Measurements from ENCODE around the gene PADI1.
"Not testable (repeated sequence)": the region's sequence is repeated elsewhere in the genome, so short reads cannot be mapped to it uniquely, and the experiment has no call there.

PADI1 gene

DNA sequence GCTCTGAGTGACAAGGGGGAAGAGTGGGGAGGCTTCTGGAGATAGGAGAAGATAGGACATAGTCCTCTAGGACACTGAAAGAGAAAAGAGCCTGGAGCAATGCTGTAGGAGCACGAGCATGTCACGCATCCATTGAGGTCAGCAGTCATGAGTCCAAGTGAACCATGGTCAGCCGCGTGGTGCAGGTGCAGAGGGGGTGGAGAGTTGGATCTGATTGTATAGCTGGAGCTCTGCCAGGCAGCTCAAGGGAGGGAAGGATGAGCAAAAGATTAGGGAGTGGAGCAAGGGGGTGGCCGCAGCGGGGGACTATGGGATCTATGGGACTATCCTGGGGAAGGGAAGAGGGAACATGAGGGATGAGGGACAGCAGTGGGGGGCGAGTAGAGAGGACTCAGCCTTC lies 14.0 kb downstream of the PADI1 start:
- no peak for DNase-seq

DNA sequence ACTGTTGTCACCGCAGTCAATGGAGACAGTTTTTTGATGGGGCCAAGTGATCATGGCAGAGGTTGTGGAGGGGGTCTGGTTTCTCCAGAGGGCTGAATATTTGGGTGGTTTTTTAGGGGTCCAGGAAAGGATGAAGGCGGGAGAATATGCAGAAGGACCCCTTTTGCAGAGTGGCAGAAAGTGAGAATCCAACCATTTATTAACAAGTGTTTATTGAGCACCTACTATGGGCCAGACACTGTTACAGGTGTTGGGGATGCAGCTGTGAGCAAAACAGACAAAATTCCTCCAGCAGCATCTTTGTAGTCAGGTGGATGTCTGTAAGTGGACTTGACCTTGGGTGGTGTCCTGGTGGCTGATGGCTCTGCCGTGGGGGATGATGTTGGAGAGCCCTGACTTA lies 15.4 kb downstream of the PADI1 start:
- DNase-seq, result no peak

DNA sequence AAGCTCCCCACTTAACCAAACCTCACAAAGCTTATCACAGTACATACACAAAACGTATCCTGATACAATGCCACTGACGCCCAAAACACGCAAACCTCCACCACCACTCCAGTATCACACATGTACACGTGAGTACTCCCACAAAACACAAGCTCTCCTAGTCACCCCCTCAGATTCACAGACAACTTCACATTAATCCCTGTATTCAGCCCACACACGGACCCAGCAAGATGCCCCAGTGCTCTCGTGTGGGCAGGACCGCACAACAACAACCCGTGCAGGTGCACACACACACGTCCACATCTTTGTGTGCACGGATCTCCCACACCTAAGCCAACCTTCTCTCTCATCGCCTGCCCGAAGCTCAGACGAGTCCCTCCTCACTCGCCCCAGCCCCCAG lies 17.6 kb downstream of the PADI1 start:
- DNase-seq, result no peak

DNA sequence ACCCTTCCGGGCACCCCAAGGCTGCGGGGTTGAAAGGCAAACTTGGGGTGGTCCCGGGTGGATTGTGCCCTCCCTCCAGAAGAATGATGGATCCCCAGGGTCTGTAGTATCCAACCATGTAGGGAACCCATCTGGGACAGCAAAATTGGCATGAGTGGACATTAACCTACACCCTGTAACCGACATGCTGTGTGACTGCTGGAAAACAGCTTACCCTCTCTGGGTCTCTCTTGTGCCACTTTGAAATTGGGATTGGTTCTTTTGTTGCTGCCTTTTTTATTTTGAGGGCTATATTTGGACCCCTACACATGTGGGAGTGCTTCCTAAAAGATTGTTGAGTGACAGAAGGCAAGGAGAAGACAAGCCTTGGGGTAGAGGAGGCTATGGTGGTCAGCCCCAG lies 19.5 kb downstream of the PADI1 start:
- no peak for DNase-seq

DNA sequence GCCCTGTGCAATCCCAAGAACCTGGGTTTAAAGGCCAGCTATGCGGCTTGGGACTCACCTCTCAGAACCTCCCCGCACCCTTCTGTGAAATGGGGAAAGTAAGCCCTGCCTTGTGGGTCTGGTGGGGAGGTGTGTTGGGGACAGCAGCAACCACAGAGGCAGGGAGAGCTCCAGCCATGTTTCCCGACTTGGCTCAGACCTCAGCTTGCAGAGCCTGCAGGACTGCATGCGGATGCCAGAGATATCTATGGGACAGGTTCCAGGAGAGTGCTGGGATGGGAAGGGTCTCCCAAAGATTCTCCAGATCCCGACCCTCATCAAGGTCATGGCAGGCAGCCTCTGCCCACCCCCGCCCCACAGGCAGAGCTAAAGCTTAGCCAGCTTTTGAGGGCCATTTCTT lies 20.2 kb downstream of the PADI1 start:
- no peak for DNase-seq

DNA sequence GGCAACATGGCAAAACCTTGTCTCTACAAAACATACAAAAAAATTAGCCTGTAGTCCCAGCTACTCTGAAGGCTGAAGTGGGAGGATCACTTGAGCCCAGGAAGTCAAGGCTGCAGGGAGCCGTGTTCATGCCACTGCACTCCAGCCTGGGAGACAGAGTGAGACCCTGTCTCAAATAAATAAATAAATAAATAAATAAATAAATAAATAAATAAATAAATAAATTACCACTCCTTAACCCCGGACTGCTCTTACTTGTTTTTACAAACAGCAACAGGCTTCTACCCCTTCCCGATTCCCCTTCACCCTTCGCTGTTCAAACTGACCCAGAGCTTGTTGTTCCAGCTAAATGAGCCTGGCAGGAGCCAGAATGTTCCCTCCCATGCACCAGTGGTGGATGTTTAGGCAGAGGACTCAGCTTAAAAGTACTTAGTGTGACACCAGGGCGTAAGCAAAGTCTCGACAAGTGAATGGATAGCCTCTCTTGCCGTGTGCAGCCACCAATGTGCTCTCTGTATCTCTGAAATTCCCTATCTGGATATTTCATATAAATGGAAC lies 22.5 kb downstream of the PADI1 start:
- DNase-seq, result no peak

DNA sequence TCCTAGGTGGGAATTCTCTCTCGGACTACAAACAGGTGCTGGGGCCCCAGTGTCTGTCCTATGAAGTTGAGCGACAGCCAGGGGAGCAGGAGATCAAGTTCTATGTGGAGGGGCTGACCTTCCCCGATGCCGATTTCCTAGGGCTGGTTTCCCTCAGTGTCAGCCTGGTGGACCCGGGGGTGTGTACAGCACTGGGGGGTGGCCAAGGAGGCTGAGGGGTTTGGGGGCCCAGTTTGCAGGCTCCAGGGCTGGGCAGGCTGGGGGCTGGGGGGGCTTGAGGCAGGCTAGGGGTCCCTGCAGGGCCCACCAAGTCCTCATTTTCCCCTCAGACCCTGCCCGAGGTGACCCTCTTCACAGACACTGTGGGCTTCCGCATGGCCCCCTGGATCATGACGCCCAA lies 23.7 kb downstream of the PADI1 start:
- DNase-seq, result no peak

DNA sequence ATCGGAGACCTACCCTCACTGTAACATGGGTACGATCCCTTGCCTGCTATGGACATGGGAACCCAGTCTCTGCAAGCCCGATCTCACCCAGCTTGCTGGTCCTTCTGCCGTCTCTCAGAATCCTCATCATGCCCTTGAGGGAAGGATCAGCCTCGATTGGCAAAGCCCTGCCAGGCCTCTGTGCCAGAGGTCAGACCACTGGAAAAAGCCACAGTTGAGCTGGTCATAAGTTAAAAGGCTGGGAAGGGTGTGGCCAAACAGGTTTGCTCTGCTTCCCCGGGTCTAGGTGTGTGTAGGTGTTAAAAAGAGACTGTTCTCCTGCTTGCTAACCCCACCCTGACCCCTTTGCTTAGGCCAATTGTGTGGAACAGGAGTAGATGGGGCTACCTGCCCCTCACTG lies 24.5 kb downstream of the PADI1 start:
- DNase-seq, result no peak

DNA sequence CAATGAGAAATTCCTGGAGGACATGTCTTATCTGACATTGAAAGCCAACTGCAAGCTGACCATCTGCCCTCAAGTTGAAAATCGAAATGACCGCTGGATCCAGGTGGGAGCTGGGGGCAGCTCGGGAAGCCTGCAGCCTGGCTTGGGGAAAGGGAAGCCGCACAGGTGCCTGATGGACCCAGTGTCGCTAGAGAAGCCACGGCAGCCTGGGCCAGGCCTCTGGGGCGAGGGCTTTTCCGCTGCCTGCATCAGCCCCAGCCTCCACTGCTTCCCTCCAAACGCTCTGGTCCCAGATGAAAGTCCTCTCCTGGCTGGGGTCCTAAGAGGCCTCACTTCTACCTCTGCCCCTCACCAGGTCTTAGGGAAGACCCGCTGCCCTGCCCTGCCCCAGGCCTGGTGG lies 25.2 kb downstream of the PADI1 start:
- no peak for DNase-seq

DNA sequence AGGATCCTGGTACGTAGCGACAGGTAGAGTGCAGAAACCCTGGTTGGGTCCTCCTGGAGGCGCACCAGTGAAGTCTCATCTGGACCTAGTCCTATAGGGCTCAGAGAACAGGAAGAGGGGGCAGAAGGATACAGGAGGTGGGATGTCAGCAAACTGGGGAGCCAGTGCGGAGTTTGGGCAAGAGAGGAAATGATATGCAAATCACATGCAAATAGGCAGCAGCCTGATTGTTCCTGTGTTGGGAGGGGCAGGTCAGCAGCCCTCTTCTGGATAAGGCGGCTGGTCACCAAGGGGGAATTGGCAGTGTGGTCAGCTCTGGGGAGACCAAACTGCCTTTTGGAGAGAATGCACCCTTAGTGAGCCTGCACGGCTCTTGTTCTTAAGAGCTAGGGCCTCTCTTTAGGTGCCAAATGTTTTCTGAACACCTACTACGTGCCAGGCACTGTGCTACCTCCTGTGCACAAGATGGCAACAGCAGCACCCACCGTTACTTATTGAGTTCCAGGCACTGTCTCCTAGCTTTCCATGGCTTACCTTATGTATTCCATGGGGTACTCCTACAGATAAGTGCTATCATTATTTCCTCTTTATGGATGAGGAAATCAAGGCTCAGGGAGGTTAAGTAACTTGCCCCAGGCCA lies 25.9 kb downstream of the PADI1 start:
- DNase-seq, result no peak

DNA sequence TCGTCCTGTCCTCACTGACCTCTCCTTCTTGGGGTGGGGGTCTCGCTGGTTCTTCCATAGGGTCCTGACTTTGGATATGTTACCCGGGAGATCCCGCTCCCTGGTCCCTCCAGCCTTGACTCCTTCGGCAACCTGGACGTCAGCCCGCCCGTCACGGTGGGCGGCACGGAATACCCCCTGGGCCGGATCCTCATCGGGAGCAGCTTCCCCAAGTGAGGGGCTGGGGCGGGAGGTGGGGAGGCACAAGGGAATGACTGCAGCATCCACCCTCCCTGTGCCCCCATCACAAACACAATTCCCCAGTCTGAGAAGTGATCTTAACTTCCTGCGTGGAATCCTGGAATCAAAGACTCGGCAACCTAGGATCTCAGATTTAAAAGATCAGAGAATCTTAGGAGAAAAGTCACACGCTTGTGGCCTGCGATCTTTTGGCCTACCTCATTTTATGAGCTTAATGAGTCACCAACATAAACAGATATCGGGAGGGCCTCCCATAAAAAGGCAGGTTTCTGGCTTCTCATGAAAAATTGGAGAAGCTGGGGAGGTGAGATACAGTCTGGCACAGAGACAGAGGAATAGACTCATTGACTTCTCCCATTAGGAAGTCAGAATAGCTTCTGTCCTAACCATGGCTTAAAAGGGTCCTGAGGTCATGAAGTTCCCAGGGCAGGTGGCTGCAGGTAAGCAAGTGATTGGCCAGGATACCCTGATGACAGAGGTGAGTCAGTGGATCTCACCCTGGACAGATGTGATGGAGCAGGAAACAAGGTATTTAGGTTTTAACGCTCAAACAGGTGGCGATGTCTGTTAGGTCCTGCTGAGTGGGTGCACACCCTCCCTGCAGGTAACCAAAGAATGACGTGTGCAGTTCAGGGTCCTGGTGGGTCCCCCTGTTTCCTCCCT lies 28.1 kb downstream of the PADI1 start:
- no peak for DNase-seq

DNA sequence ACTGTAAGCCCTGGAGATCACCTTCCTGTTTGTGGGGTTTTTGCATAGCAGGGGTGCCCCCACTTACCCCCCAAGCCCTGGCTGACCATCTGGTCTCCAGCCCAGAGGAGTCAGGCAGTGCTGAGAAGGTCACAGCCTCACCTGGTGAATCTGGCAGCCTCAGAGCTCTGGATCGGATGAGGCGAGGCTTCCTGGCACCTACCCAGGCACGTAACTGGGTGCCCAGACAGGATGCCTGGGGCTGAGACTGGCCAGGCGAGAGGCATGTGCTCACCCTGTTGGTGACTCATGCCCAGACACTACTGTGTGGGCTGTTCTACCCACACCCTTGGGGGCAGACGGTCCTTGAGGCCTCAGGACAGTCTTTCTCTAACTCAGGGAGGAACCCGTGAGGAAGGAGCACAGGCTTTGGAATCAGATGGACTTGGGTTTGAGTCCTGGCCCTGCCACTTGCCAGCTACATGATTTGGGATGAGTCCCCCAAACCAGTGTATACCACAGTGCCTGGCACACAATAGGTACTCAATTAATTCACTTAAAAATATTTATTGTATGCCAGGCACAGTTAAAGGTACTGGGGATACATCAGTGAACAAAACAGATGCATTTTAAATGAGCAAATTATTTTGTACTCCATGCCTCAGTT lies 28.9 kb downstream of the PADI1 start:
- DNase-seq, result no peak

DNA sequence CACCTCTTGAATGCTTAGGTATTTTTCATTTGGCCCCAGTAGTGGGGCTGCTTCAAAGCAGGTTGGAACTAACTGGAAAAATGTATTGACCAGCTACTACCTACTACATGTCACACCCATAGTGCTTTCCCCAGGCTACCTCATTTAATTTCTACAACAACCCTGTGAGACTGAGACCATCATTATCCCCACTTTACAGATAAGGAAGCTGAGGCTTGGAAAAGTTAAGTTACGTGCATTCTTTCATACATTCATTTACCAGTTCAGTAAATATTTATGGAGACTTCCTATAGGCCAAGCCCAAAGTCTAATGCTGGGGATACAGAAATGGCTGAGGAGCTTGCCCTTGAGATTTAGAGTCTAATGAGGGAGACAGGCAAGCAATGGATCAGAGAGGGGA lies 29.5 kb downstream of the PADI1 start:
- DNase-seq, result no peak

DNA sequence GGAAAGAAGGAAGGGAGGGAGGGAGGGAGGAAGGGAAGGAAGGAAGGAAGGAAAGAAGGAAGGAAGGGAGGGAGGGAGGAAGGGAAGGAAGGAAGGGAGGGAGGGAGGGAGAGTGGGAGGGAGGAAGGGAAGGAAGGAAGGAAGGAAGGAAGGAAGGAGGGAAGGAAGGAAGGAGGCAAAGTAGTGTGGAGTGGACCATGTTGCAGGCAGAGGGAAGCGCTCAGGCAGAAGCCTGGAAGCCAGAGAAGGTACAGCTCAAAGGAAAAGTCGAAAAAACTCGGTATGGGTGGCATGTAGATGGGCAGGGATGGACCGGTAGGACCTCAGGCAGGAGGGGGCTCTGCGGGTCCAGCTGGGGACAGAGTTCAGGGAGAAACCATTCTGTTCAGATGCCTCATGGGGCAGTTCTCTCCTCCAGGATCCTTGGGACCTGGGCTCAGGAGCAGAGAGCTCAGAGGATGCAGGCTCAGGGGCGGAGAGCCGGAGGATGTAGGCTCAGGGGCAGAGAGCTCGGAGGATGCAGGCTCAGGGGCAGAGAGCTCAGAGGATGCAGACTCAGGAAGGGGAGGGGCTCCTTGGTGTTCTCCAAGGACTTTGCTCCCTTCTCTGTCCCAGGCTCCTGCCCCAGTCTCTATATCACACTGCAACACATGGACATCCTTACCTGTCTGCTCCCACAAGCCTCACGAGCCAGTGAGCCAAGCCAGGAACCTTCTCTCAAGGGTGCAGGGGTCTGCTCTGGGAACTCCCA lies 30.4 kb downstream of the PADI1 start:
- no peak for DNase-seq

DNA sequence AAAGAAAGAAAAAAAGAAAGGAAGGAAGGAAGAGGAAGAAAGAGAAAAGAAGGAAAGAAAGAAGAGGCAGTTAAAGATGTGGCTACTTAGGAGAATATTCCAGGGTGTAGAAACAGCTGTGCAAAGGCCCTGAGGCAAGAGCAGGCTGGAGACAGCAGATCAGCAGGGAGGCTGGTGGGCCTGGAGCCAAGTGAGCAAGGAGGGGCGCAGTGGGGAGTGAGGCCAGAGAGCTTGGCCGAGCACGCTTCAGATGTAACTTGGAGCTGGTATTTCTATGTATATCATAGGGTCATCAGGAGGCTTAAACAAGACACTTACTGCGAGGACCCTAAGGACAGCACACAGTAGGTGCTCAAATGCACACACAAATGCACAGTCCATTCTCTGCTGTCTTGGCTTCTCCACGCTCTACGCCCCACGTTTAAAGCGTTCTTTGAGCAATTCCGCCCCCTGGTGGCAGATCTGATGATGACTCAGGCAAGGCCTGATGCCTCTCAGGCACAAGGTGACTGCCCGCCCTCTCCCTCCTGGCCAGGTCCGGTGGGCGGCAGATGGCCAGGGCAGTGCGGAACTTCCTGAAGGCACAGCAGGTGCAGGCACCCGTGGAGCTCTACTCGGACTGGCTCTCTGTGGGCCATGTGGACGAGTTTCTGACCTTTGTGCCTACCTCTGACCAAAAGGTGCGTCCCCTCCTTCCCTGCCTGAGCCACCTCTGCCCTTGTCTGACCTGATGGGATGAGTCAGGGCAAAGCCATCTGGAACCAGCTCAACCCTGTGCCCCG lies 32.0 kb downstream of the PADI1 start:
- peak; percentile 55 to 86 (median 85) for DNase-seq

DNA sequence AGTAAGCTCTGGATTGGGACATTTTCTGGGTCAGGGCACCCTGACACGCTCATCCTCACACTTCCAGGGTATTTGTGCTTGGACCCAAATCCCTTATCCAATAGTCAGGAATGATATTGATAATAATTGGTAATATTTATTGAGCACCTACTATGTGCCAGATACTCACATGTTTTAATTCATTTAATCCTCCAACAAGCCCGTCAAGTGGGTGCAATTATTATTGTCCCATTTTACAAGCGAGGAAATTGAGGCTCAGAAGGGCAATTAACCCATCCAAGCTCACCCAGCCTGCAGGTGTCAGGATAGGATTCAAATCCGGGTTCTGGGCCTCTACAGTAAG lies 32.6 kb downstream of the PADI1 start:
- DNase-seq, result no peak

DNA sequence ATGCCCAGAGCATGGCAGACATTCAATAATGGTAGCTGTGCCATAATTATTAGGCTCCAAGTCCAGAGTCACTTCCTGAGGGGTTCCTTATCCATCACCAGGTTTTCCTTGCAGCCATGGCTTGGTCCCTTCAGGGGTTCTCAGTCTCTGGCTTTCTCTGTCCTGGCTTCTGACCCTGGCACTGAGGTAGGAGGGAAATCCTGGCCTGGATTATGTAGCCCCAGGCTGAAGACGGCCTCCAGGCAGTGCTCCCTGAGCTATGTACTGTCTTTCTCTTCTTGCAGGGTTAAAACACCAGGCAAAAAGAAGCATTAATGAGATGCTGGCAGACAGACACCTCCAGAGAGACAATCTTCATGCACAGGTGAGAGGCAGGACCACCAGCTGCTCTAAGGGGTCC lies 34.5 kb downstream of the PADI1 start:
- peak; percentile 57 to 70 (median 65) for DNase-seq

DNA sequence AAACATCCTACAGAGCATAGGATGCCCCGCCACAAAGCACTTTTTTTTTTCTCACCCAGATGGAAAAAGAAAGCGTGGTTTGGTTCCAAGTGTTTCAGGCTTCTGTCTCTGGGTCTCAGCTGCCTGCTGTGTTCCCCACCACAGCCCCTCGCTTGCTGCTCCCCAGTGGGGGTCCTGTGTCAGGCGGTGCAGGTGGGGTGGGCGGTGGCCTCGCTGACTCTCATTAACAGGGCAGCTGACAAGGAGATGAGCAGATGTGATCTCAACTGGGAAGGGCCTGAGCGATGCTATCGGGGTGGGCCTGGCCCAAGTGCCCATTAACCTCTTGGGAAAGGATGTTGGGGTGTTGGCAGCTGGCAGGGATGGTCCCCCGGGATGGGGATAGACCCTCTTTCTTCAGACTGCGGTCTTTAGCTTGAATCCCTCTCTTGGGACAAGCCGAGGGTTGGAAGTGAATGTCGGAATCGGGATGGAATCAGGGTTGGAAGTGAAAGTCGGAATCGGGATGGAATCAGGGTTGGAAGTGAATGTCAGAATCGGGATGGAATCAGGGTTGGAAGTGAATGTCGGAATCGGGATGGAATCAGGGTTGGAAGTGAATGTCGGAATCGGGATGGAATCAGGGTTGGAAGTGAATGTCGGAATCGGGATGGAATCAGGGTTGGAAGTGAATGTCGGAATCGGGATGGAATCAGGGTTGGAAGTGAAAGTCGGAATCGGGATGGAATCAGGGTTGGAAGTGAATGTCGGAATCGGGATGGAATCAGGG lies 36.3 kb downstream of the PADI1 start:
- not testable (repeated sequence) for DNase-seq

DNA sequence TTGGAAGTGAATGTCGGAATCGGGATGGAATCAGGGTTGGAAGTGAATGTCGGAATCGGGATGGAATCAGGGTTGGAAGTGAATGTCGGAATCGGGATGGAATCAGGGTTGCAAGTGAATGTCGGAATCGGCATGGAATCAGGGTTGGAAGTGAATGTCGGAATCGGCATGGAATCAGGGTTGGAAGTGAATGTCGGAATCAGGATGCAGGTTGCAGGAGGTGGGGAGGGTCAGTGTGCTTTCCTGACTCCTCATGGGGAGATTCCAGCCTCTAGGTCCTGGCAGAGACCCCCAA lies 36.8 kb downstream of the PADI1 start:
- not testable (repeated sequence) for DNase-seq

DNA sequence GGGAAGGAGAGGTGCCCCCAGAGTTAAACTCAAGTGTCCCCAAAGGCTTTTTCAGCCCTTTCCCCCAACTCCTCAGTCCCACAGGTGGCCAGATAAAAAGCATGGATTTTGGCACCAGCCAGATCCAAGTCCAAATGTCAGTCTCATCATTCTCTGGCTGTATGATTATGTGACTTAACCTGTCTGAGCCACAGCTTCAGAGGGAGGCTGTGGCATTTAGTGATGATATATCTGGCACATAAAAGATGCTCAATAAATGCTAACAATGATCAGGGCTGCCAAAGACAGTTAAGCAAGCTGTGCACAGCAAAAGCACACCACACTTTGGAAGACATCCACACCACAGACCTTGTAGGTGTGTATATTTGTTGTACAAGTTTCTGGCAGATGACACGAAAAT lies 38.3 kb downstream of the PADI1 start:
- DNase-seq, result no peak

All from NCI-H1417 (cell line).